ENCODE data around the gene STEAP2. TPM values are rescaled to one million over a fixed set of nuclear protein-coding genes. Genes with fewer than 3 reads are reported as not detected.

Gene STEAP2
- total RNA-seq, 2 donors from 2014 or later, result 0.24 TPM; not detected in 1

GRCh38 chr7:90212149-90212495 is 582 bp downstream of the STEAP2 start:
- Mint-ChIP-seq H3K27ac (no peak overlapping the region), H3K4me3 (no peak overlapping the region), H3K4me1 (no peaks in the 10 kb centered on the region), H3K27me3 (peaks cover 7% of the 10 kb centered on the region), H3K9me3 (no peaks in the 10 kb centered on the region), H3K36me3 (ENCODE audit: low read depth) (no peaks in the 10 kb centered on the region)
- no peak for ATAC-seq (replicated peaks)

DNA sequence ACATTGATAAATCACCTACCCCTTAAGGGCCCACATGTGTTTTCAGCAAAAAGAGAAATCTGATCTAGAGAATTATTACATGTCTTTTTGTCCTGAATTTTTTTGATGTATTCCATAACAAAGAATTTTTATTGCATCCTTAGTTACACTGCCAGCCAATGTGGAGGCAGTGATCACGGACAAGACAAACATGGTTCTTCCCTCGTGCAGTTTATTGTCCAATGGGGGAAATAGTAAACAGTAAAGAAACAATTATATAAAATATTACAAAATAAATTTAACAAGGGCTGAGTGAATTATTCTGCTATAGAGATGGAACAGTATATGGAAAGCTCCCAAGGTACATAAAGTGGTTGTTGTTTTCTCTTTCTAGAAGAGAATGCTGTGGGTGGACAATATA is 2.0 kb downstream of the STEAP2 start:
- H3K27ac Mint-ChIP-seq, result no peak overlapping the region
- H3K36me3 Mint-ChIP-seq (ENCODE audit: low read depth), result no peaks in the 10 kb centered on the region
- no peaks in the 10 kb centered on the region for H3K4me1 Mint-ChIP-seq
- ATAC-seq (replicated peaks), result no peak
- no peaks in the 10 kb centered on the region for H3K9me3 Mint-ChIP-seq
- no peak overlapping the region for H3K4me3 Mint-ChIP-seq
- peaks cover 7% of the 10 kb centered on the region for H3K27me3 Mint-ChIP-seq

GRCh38 chr7:90216080-90216674 is 4.6 kb downstream of the STEAP2 start:
- no peak for ATAC-seq (replicated peaks)
- peaks cover 10% of the 10 kb centered on the region for H3K27me3 Mint-ChIP-seq
- no peaks in the 10 kb centered on the region for H3K9me3 Mint-ChIP-seq
- H3K36me3 Mint-ChIP-seq (ENCODE audit: low read depth), result no peaks in the 10 kb centered on the region
- no peaks in the 10 kb centered on the region for H3K4me1 Mint-ChIP-seq
- H3K4me3 Mint-ChIP-seq, result no peak overlapping the region
- no peak overlapping the region for H3K27ac Mint-ChIP-seq

DNA sequence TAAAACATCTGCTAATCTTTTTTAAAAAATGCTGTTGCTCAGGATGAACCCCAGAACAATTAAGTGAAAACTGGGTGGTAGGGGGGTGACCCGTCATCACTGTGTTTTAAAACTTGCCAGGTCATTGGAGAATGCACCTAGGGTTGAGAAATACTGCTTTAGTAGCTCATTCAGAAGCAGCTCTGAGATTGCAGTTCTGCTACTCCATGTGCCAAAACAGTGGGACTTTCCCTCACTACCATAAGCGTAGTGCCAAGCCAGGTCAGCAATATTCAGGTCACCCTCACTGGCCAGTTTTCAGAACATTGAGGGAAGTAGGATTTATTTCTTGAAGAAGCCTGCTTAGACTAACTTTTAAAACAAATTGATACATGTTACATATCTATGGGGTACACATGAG is 5.2 kb downstream of the STEAP2 start:
- Mint-ChIP-seq H3K36me3 (ENCODE audit: low read depth) (no peaks in the 10 kb centered on the region), H3K4me3 (no peak overlapping the region), H3K27me3 (peaks cover 10% of the 10 kb centered on the region), H3K9me3 (no peaks in the 10 kb centered on the region), H3K27ac (no peak overlapping the region), H3K4me1 (no peaks in the 10 kb centered on the region)
- ATAC-seq (replicated peaks), result no peak

GRCh38 chr7:90222390-90222789 is 10.8 kb downstream of the STEAP2 start:
- no peaks in the 10 kb centered on the region for H3K36me3 Mint-ChIP-seq (ENCODE audit: low read depth)
- H3K9me3 Mint-ChIP-seq, result no peaks in the 10 kb centered on the region
- H3K4me1 Mint-ChIP-seq, result no peaks in the 10 kb centered on the region
- no peak overlapping the region for H3K4me3 Mint-ChIP-seq
- no peak overlapping the region for H3K27ac Mint-ChIP-seq
- no peak for ATAC-seq (replicated peaks)
- H3K27me3 Mint-ChIP-seq, result peaks cover 28% of the 10 kb centered on the region

GRCh38 chr7:90222811-90223725 is 11.5 kb downstream of the STEAP2 start:
- H3K27me3 Mint-ChIP-seq, result peaks cover 28% of the 10 kb centered on the region

DNA sequence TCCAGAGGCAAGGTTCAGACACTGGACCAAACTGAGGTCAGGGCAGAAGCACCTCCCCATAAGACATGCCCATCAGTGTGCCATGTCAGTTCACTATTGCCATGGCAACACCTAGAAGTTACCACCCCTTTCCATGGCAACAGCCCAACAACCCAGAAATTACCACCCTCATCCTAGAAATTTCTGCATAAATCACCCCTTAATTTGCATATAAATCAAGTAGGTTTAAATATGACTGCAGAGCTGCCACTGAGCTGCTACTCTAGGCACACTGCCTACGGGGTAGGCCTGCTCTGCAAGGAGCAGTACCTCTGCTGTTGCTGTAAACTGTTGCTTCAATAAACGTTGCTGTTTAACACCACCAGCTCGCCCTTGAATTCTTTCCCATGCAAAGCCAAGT is 12.7 kb downstream of the STEAP2 start:
- no peak for ATAC-seq (replicated peaks)
- Mint-ChIP-seq H3K27me3 (peaks cover 35% of the 10 kb centered on the region), H3K4me1 (no peaks in the 10 kb centered on the region), H3K9me3 (no peaks in the 10 kb centered on the region), H3K27ac (no peak overlapping the region), H3K36me3 (ENCODE audit: low read depth) (no peaks in the 10 kb centered on the region), H3K4me3 (no peak overlapping the region)

More at GRCh38 chr7:90222811-90223725, 11.5 kb downstream of the STEAP2 start:
- Mint-ChIP-seq H3K4me1 (no peaks in the 10 kb centered on the region), H3K9me3 (no peaks in the 10 kb centered on the region), H3K27ac (no peak overlapping the region), H3K4me3 (no peak overlapping the region), H3K36me3 (ENCODE audit: low read depth) (no peaks in the 10 kb centered on the region)
- no peak for ATAC-seq (replicated peaks)

GRCh38 chr7:90225181-90225580 is 13.6 kb downstream of the STEAP2 start:
- H3K9me3 Mint-ChIP-seq, result no peaks in the 10 kb centered on the region

GRCh38 chr7:90225601-90226000 is 14.1 kb downstream of the STEAP2 start:
- Mint-ChIP-seq H3K27me3 (peaks cover 26% of the 10 kb centered on the region), H3K36me3 (ENCODE audit: low read depth) (no peaks in the 10 kb centered on the region), H3K4me3 (no peak overlapping the region), H3K9me3 (no peaks in the 10 kb centered on the region), H3K27ac (no peak overlapping the region), H3K4me1 (no peaks in the 10 kb centered on the region)
- no peak for ATAC-seq (replicated peaks)

More at GRCh38 chr7:90225181-90225580, 13.6 kb downstream of the STEAP2 start:
- Mint-ChIP-seq H3K4me1 (no peaks in the 10 kb centered on the region), H3K4me3 (no peak overlapping the region), H3K36me3 (ENCODE audit: low read depth) (no peaks in the 10 kb centered on the region), H3K27me3 (peaks cover 30% of the 10 kb centered on the region), H3K27ac (no peak overlapping the region)
- ATAC-seq (replicated peaks), result no peak

DNA sequence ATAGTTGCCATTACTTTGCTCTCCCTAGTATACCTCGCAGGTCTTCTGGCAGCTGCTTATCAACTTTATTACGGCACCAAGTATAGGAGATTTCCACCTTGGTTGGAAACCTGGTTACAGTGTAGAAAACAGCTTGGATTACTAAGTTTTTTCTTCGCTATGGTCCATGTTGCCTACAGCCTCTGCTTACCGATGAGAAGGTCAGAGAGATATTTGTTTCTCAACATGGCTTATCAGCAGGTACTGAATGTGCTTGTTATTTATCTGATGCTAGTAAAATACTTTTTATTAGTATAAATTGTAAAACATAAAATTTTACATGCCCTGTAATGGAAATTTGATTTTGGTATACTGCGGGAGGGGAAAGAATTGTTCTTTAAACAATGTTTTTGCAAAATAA is 15.7 kb downstream of the STEAP2 start:
- ATAC-seq (replicated peaks), result no peak
- Mint-ChIP-seq H3K27ac (no peak overlapping the region), H3K9me3 (no peaks in the 10 kb centered on the region), H3K27me3 (peaks cover 25% of the 10 kb centered on the region), H3K4me3 (no peak overlapping the region), H3K4me1 (no peaks in the 10 kb centered on the region), H3K36me3 (ENCODE audit: low read depth) (no peaks in the 10 kb centered on the region)

DNA sequence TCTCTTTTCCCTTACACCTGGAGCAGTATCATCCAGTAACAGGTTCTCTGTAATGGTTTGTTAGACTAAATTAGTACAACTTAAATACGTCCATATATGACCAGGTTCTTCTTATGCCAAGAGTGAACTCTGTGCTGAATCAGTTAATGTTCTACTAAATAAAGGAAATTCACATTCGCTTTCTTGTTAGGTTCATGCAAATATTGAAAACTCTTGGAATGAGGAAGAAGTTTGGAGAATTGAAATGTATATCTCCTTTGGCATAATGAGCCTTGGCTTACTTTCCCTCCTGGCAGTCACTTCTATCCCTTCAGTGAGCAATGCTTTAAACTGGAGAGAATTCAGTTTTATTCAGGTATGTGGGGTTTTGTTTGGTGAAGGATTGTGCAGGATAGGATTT is 18.1 kb downstream of the STEAP2 start:
- no peaks in the 10 kb centered on the region for H3K9me3 Mint-ChIP-seq
- ATAC-seq (replicated peaks), result no peak
- H3K4me3 Mint-ChIP-seq, result no peak overlapping the region
- H3K27ac Mint-ChIP-seq, result no peak overlapping the region
- no peaks in the 10 kb centered on the region for H3K36me3 Mint-ChIP-seq (ENCODE audit: low read depth)
- peaks cover 18% of the 10 kb centered on the region for H3K27me3 Mint-ChIP-seq
- H3K4me1 Mint-ChIP-seq, result no peaks in the 10 kb centered on the region

DNA sequence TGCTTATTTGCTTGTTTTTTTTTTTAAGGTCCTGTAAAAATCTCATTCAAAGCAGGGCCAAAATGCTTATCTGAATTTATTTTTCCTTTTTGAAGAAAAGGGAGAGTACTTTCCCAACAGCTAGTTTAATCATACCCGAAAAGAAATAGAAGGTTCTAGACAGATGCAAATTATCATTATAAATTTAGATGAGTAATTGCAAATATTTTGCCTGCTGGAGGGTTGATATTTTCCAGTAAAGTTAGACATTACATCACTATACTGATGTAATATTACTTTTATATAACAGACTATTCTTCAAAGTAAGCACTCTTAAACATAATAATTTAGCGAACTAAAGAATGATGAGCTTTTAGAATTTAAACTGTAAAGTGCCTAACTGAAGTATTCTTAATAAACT is 19.3 kb downstream of the STEAP2 start:
- no peaks in the 10 kb centered on the region for H3K4me1 Mint-ChIP-seq
- H3K27me3 Mint-ChIP-seq, result peaks cover 15% of the 10 kb centered on the region
- H3K27ac Mint-ChIP-seq, result no peak overlapping the region
- H3K4me3 Mint-ChIP-seq, result no peak overlapping the region
- ATAC-seq (replicated peaks), result no peak
- H3K36me3 Mint-ChIP-seq (ENCODE audit: low read depth), result no peaks in the 10 kb centered on the region
- H3K9me3 Mint-ChIP-seq, result no peaks in the 10 kb centered on the region

DNA sequence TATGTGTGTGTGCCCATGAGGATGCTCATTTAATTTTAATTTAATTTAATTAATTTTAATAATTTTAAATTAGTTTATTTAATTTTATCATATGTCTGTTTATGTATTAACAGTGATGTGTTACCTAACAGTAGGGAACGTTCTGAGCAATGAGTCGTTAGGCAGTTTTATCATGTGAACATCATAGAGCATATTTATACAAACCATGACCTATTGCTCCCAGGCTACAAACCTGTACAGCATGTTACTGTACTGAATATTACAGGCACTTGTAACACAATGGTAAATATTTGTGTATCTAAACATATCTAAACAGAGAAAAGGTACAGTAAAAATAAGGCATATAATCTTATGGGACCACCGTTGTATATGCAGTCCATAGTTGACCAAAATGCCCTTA is 19.8 kb downstream of the STEAP2 start:
- H3K36me3 Mint-ChIP-seq (ENCODE audit: low read depth), result no peaks in the 10 kb centered on the region

GRCh38 chr7:90232430-90232829 is 20.9 kb downstream of the STEAP2 start:
- ATAC-seq (replicated peaks), result no peak
- Mint-ChIP-seq H3K4me1 (no peaks in the 10 kb centered on the region), H3K4me3 (no peak overlapping the region), H3K36me3 (ENCODE audit: low read depth) (no peaks in the 10 kb centered on the region), H3K27ac (no peak overlapping the region), H3K9me3 (no peaks in the 10 kb centered on the region), H3K27me3 (peaks cover 10% of the 10 kb centered on the region)

More for the DNA sequence above, 19.8 kb downstream of the STEAP2 start:
- no peaks in the 10 kb centered on the region for H3K9me3 Mint-ChIP-seq
- H3K4me3 Mint-ChIP-seq, result no peak overlapping the region
- no peak overlapping the region for H3K27ac Mint-ChIP-seq
- no peaks in the 10 kb centered on the region for H3K4me1 Mint-ChIP-seq
- ATAC-seq (replicated peaks), result no peak
- H3K27me3 Mint-ChIP-seq, result peaks cover 15% of the 10 kb centered on the region

- H3K36me3 Mint-ChIP-seq (ENCODE audit: low read depth), result no peaks in the 10 kb centered on the region
- H3K4me1 Mint-ChIP-seq, result no peaks in the 10 kb centered on the region
- H3K27ac Mint-ChIP-seq, result no peak overlapping the region
- no peak for ATAC-seq (replicated peaks)
- H3K9me3 Mint-ChIP-seq, result no peaks in the 10 kb centered on the region
- peaks cover 7% of the 10 kb centered on the region for H3K27me3 Mint-ChIP-seq
- H3K4me3 Mint-ChIP-seq, result no peak overlapping the region
Measured at GRCh38 chr7:90233569-90233968, 22.0 kb downstream of the STEAP2 start.

All from activated T-helper 17 cell treated with anti-CD3 and anti-CD28 coated beads, Interleukin-2, amount 50 U/mL, for 72 hours (primary cell).